ENCODE data around the gene TMEM97. TPM values are rescaled to one million over a fixed set of nuclear protein-coding genes. Genes with fewer than 3 reads are reported as not detected.

Gene TMEM97
- total and polyA plus RNA-seq, 9 of the 15 experiments (the other 6 are each of a cell fraction or from before 2014, with no cell fraction given): 34.6 to 121 (median 76.0) TPM

DNA sequence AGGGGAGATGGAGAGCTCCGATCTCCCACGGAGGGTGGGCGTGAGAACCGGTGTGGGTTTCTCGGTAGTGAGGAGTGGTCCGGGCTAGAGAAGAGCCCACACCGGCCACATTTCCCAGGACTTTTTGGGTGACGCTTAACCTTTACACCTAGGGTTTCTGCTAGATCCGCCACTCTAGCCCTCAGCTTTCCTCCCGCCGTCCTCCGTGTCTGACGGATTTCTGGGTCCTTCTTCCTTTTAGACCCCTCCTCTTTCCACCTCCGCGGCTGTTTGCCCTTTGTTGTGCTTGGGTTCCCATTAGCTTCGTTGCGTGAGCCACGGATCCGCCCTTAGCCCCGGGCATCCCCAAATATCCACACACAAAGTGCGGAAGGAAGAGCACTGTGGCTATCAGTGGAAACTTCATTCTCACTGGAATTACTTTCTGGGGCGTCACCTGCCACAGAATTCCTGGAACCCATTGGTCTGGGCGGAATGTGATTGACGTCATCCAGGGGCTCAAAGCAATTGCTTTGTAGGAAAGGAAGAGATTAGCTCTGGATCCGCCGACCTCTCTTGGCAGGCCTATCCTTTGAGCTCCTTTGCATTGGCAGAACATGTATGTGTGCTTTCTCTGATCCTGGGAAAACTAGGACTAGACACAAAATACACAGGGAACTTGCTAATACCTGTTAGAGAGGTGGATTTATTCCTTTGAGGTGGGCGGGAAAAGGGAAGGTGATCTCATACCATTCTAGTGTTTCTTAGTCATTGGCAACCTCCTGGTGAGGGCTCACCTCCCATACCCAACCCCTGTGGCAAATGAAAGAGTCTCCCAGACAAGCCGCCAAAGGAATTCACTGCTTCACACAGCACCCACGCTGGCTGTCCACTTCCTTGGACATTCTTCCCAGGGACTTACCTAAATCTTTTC, 17.2 kb downstream of the TMEM97 start (continued):
- TF ChIP-seq KDM5B (IDR thresholded peaks at IDR 0.05; ENCODE audit: insufficient replicate concordance, low read depth, low read length) (peak; percentile 9), PTTG1 (tag; IDR thresholded peaks at IDR 0.05; ENCODE audit: low read depth) (no peak), TCF3 (CRISPR knock-in tag; IDR thresholded peaks at IDR 0.05) (no peak), CTBP1 (IDR thresholded peaks at IDR 0.05; ENCODE audit: borderline replicate concordance) (peak; percentile 53; the same call in 1 of the 2 replicates), RBM25 (IDR thresholded peaks at IDR 0.05; ENCODE audit: low read depth, low read length, severe bottlenecking) (no peak), ZNF146 (CRISPR knock-in tag; IDR thresholded peaks at IDR 0.05; ENCODE audit: unreplicated experiment) (no peak), ZNF133 (CRISPR knock-in tag; IDR thresholded peaks at IDR 0.05) (no peak), SNIP1 (IDR thresholded peaks at IDR 0.05; ENCODE audit: low read depth) (no peak), TAF1 (IDR thresholded peaks at IDR 0.05; ENCODE audit: control insufficient read depth, extremely low read depth, insufficient read depth, low read length, severe bottlenecking) (peak; percentile 14), HSF4 (CRISPR knock-in tag; IDR thresholded peaks at IDR 0.05; ENCODE audit: borderline replicate concordance) (no peak), ZEB2 (IDR thresholded peaks at IDR 0.05) (peak; percentile 50; the same call in 1 of the 2 replicates), HNRNPLL (IDR thresholded peaks at IDR 0.05; ENCODE audit: low read depth, low read length, poor library complexity, severe bottlenecking) (peak; percentile 13), ZNF3 (CRISPR knock-in tag; IDR thresholded peaks at IDR 0.05) (no peak), MEIS2 (IDR thresholded peaks at IDR 0.05; ENCODE audit: partially characterized antibody) (peak; percentile 44), JUND (IDR thresholded peaks at IDR 0.05; ENCODE audit: borderline replicate concordance, low read depth, low read length) (peak; percentile 83), JUND (tag; IDR thresholded peaks at IDR 0.05; ENCODE audit: borderline replicate concordance, low read depth, low read length) (peak; percentile 90; the same call in 2 of the 3 replicates), ATF1 (CRISPR knock-in tag; IDR thresholded peaks at IDR 0.05) (no peak), ATF1 (tag; IDR thresholded peaks at IDR 0.05) (peak; percentile 45; the same call in 1 of the 2 replicates), ARID1B (IDR thresholded peaks at IDR 0.05) (peak; percentile 24; the same call in 1 of the 2 replicates), ZNF282 (CRISPR knock-in tag; IDR thresholded peaks at IDR 0.05) (no peak), RBFOX2 (IDR thresholded peaks at IDR 0.05; ENCODE audit: low read depth, low read length) (peak; percentile 52; the same call in 1 of the 2 replicates), RCOR1 (IDR thresholded peaks at IDR 0.05; ENCODE audit: borderline replicate concordance in 1 of 2, low read depth in 2 of 2, low read length in 2 of 2) (peak in 1 of 2 experiments; percentile 64; a peak in 1 of 4 replicates)
- TF ChIP-seq, protein P1, sequence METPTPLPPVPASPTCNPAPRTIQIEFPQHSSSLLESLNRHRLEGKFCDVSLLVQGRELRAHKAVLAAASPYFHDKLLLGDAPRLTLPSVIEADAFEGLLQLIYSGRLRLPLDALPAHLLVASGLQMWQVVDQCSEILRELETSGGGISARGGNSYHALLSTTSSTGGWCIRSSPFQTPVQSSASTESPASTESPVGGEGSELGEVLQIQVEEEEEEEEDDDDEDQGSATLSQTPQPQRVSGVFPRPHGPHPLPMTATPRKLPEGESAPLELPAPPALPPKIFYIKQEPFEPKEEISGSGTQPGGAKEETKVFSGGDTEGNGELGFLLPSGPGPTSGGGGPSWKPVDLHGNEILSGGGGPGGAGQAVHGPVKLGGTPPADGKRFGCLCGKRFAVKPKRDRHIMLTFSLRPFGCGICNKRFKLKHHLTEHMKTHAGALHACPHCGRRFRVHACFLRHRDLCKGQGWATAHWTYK (CRISPR knock-in tag; IDR thresholded peaks at IDR 0.05): peak; percentile 20; the same call in 1 of the 2 replicates
- TF ChIP-seq, protein P2, sequence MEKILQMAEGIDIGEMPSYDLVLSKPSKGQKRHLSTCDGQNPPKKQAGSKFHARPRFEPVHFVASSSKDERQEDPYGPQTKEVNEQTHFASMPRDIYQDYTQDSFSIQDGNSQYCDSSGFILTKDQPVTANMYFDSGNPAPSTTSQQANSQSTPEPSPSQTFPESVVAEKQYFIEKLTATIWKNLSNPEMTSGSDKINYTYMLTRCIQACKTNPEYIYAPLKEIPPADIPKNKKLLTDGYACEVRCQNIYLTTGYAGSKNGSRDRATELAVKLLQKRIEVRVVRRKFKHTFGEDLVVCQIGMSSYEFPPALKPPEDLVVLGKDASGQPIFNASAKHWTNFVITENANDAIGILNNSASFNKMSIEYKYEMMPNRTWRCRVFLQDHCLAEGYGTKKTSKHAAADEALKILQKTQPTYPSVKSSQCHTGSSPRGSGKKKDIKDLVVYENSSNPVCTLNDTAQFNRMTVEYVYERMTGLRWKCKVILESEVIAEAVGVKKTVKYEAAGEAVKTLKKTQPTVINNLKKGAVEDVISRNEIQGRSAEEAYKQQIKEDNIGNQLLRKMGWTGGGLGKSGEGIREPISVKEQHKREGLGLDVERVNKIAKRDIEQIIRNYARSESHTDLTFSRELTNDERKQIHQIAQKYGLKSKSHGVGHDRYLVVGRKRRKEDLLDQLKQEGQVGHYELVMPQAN (IDR thresholded peaks at IDR 0.05; ENCODE audit: borderline replicate concordance): peak; percentile 4; the same call in 1 of the 2 replicates
- TF ChIP-seq, protein P3, sequence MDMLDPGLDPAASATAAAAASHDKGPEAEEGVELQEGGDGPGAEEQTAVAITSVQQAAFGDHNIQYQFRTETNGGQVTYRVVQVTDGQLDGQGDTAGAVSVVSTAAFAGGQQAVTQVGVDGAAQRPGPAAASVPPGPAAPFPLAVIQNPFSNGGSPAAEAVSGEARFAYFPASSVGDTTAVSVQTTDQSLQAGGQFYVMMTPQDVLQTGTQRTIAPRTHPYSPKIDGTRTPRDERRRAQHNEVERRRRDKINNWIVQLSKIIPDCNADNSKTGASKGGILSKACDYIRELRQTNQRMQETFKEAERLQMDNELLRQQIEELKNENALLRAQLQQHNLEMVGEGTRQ (CRISPR knock-in tag; IDR thresholded peaks at IDR 0.05): peak; percentile 10; the same call in 1 of the 2 replicates

All from K562 (cell line).